ENCODE data around the gene SLC25A10.

The SLC25A10 gene

GRCh38 chr17:81701288-81702071 lies 10.6 kb upstream of the SLC25A10 start:
- peak overlapping the region; percentile 99 for H3K27ac ChIP-seq

GRCh38 chr17:81702934-81703746 lies 8.9 kb upstream of the SLC25A10 start, which contains the start of gene MRPL12:
TSS of gene MRPL12 (plus strand) at chr17:81703367. CDS start at chr17:81703502, 135 bp downstream.
- TF ChIP-seq, protein P1, sequence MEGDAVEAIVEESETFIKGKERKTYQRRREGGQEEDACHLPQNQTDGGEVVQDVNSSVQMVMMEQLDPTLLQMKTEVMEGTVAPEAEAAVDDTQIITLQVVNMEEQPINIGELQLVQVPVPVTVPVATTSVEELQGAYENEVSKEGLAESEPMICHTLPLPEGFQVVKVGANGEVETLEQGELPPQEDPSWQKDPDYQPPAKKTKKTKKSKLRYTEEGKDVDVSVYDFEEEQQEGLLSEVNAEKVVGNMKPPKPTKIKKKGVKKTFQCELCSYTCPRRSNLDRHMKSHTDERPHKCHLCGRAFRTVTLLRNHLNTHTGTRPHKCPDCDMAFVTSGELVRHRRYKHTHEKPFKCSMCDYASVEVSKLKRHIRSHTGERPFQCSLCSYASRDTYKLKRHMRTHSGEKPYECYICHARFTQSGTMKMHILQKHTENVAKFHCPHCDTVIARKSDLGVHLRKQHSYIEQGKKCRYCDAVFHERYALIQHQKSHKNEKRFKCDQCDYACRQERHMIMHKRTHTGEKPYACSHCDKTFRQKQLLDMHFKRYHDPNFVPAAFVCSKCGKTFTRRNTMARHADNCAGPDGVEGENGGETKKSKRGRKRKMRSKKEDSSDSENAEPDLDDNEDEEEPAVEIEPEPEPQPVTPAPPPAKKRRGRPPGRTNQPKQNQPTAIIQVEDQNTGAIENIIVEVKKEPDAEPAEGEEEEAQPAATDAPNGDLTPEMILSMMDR (conservative IDR thresholded peaks at IDR 0.05) = no peak
- peak; percentile 84 for TF ChIP-seq ZFX (IDR thresholded peaks at IDR 0.05)
- peak within 1 kb of the TSS; percentile 99 for H3K27ac ChIP-seq

More at GRCh38 chr17:81701288-81702071, 10.6 kb upstream of the SLC25A10 start:
- TF ChIP-seq, protein P1 (conservative IDR thresholded peaks at IDR 0.05) = no peak
- TF ChIP-seq ZFX (IDR thresholded peaks at IDR 0.05) = no peak

GRCh38 chr17:81703747-81704654 lies 8.1 kb upstream of the SLC25A10 start:
- TF ChIP-seq, protein P1 (conservative IDR thresholded peaks at IDR 0.05) = no peak
- TF ChIP-seq ZFX (IDR thresholded peaks at IDR 0.05) = peak; percentile 78
- peak overlapping the region; percentile 99 for H3K27ac ChIP-seq

DNA sequence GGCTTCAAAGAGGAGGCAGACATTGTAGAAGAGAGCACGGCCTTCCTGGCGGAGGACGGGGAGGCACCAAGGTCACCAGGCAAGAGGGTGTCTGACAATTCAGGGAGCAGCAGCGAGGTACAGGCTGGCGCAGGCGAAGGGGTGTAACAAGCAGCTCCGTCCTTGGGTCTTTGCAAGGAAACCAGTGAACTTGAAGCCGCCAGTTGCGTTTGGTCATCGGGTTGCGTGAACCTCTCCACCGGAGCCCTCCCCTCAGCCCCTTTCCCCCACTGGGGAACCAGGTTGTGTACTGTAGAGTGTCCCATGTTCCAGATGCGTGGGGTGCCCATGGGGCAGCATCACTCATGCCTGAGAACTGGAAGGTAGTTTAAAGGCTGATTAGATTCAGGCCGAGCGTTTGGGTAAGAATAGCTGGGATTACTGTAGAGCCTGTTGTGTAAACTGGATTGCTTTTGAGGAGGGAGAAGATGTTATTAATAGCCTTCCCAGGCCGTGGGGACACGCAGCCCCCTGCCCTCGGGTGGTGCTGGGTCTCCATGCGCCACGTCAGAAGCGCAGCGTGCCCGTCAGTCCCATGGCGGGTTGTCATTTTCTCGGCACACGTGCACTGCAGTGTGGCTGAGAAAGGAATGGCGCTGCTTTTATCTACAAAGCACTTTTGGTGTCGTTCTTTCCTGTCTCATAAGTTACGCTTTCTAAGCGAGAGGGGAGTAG lies 6.4 kb upstream of the SLC25A10 start:
- TF ChIP-seq ZFX (IDR thresholded peaks at IDR 0.05) = no peak
- TF ChIP-seq, protein P1 (conservative IDR thresholded peaks at IDR 0.05) = no peak
- H3K27ac ChIP-seq = no peak overlapping the region

DNA sequence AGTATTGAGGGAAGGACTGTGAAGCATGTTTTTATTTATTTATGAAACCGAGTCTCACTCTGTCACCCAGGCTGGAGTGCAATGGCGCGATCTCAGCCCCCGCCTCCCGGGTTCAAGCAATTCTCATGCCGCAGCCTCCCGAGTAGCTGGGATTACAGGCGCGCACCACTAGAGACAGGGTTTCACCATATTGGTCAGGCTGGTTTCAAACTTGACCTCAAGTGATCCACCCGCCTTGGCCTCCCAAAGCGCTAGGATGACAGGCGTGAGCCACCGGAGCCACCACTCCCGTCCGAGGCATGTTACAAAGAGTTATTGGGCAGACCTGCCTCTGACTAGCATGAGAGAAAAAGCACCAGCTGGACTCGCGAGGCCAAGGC lies 5.9 kb upstream of the SLC25A10 start:
- TF ChIP-seq ZFX (IDR thresholded peaks at IDR 0.05) = no peak
- TF ChIP-seq, protein P1 (conservative IDR thresholded peaks at IDR 0.05) = no peak
- H3K27ac ChIP-seq = no peak overlapping the region

DNA sequence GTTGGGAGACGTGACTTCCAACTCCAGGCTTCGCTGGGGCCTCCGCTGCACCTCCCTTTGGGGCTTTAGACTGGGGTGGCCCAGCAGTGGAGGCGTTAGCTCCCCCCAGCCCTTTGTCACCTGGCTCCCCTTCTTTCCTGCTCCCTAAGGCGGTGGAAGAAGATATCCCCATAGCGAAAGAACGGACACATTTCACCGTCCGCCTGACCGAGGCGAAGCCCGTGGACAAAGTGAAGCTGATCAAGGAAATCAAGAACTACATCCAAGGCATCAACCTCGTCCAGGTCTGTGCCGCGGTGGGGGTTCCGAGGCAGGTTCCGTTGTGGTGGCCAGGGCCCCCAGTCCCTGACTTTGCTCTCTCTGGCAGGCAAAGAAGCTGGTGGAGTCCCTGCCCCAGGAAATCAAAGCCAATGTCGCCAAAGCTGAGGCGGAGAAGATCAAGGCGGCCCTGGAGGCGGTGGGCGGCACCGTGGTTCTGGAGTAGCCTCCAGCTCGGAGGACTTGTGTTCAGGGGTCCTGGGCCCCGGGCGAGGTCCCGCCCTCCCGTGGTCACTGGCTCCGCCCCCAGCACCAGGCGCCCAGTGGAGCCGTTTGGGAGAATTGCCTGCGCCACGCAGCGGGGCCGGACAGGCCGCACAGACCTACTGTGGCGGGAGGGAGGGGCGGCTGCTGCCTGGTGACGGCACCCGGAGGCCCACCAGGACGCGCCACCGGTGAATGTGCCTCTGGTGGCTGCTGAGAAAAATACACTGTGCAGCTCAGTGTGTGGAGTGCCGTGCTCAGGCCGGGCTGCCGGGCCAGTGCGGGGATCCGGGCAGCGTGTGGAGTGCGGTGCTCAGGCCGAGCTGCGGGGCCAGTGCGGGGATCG lies 5.1 kb upstream of the SLC25A10 start:
- TF ChIP-seq, protein P1 (conservative IDR thresholded peaks at IDR 0.05) = no peak; the same call in 1 of the 2 replicates
- TF ChIP-seq ZFX (IDR thresholded peaks at IDR 0.05) = no peak
- H3K27ac ChIP-seq = no peak overlapping the region

Data from C4-2B (cell line).